ENCODE measurements around the gene SVOP. TPM values are rescaled to one million over a fixed set of nuclear protein-coding genes. Genes with fewer than 3 reads are reported as not detected.
A peak's percentile ranks its signal among the peaks of the same experiment; 100 is the strongest.

Gene SVOP
- total RNA-seq, 2 experiments from 2014 or later = not detected

GRCh38 chr12:109065853-109066193 is 45.0 kb upstream of the SVOP start:
- Histone ChIP-seq H3K9me3 (ENCODE audit: low read length) (peaks cover 16% of the 10 kb centered on the region), H3K4me2 (ENCODE audit: low read length) (no peak overlapping the region), H3K4me1 (ENCODE audit: insufficient read depth, low read length, poor library complexity, severe bottlenecking) (peaks cover 57% of the 10 kb centered on the region), H2AFZ (ENCODE audit: low read length) (no peak overlapping the region; the same call in 1 of the 2 replicates), H4K20me1 (ENCODE audit: insufficient read depth, low read length) (no peaks in the 10 kb centered on the region), H3K36me3 (ENCODE audit: insufficient read depth, low read length) (peaks cover 68% of the 10 kb centered on the region), H3K4me3 (ENCODE audit: low read depth, low read length, poor library complexity, severe bottlenecking) (no peak overlapping the region), H3K9me2 (ENCODE audit: insufficient read depth, low read length) (no peaks in the 10 kb centered on the region), H3K27ac (ENCODE audit: low read depth, low read length, poor library complexity, severe bottlenecking) (peak overlapping the region; percentile 94), H3K79me2 (ENCODE audit: insufficient read depth, low read depth, low read length) (peaks cover 5% of the 10 kb centered on the region; the same call in 1 of the 2 replicates)
- no TSS peak for BruUV-seq (replicated peaks)
- ChIA-PET POLR2A (no interaction called here), CTCF (ENCODE audit: unreplicated experiment) (no interaction called here)
- no peak for TF ChIP-seq EZH2phosphoT487 (IDR thresholded peaks at IDR 0.05; ENCODE audit: borderline replicate concordance, low read depth, low read length)
- TF ChIP-seq, protein P1, sequence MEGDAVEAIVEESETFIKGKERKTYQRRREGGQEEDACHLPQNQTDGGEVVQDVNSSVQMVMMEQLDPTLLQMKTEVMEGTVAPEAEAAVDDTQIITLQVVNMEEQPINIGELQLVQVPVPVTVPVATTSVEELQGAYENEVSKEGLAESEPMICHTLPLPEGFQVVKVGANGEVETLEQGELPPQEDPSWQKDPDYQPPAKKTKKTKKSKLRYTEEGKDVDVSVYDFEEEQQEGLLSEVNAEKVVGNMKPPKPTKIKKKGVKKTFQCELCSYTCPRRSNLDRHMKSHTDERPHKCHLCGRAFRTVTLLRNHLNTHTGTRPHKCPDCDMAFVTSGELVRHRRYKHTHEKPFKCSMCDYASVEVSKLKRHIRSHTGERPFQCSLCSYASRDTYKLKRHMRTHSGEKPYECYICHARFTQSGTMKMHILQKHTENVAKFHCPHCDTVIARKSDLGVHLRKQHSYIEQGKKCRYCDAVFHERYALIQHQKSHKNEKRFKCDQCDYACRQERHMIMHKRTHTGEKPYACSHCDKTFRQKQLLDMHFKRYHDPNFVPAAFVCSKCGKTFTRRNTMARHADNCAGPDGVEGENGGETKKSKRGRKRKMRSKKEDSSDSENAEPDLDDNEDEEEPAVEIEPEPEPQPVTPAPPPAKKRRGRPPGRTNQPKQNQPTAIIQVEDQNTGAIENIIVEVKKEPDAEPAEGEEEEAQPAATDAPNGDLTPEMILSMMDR (conservative IDR thresholded peaks at IDR 0.05; ENCODE audit: low read length) = no peak
- intact Hi-C loops (cut with micrococcal nuclease; ENCODE audit: unreplicated experiment) = no loop called here
- DNase-seq (ENCODE audit: low spot score) = no peak

DNA sequence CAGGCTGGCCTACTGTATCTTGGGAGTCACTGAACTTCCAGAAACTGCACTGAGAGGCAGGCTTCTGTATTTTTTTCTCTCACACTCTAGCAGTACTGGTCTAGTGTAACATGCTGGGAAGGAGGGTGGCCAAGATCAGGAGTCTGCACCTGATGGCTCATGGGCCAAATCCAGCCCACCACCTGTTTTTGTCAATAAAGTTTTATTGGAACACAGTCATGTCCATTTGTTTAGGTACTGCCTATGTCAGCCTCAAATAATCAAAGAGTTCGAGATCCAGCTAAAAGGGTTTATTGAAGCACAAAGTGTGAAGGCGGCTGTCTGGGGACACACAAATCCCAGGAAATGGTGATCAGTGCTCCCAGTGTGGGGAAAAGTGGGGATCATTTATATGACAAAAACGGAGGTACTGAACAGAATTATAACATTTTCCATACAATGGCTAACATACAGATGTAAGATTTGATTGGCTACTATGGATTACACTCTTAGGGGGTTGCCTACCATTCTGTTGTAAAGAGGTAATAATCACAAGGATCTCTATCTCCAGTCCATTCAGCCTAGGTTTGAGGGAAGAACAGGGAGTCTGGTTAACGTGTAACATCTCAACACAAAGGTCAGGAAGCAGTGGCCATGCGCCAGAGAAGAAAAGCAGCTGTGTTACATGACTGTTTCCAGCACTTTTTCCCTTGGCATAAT is 44.4 kb upstream of the SVOP start:
- TF ChIP-seq, protein P1 (conservative IDR thresholded peaks at IDR 0.05; ENCODE audit: low read length) = no peak
- TF ChIP-seq EZH2phosphoT487 (IDR thresholded peaks at IDR 0.05; ENCODE audit: borderline replicate concordance, low read depth, low read length) = no peak
- Histone ChIP-seq H4K20me1 (ENCODE audit: insufficient read depth, low read length) (no peaks in the 10 kb centered on the region), H3K36me3 (ENCODE audit: insufficient read depth, low read length) (peaks cover 65% of the 10 kb centered on the region), H3K79me2 (ENCODE audit: insufficient read depth, low read depth, low read length) (peaks cover 7% of the 10 kb centered on the region; the same call in 1 of the 2 replicates), H3K4me3 (ENCODE audit: low read depth, low read length, poor library complexity, severe bottlenecking) (no peak overlapping the region), H3K4me1 (ENCODE audit: insufficient read depth, low read length, poor library complexity, severe bottlenecking) (peaks cover 63% of the 10 kb centered on the region), H2AFZ (ENCODE audit: low read length) (no peak overlapping the region; the same call in 1 of the 2 replicates), H3K9me3 (ENCODE audit: low read length) (peaks cover 16% of the 10 kb centered on the region), H3K4me2 (ENCODE audit: low read length) (no peak overlapping the region), H3K9me2 (ENCODE audit: insufficient read depth, low read length) (no peaks in the 10 kb centered on the region), H3K27ac (ENCODE audit: low read depth, low read length, poor library complexity, severe bottlenecking) (peak overlapping the region; percentile 94)
- ChIA-PET CTCF (ENCODE audit: unreplicated experiment) (no interaction called here), POLR2A (interaction anchor here (1.0 to 1.3 kb wide), 2 partner anchors 12 to 20 kb away, joined by 3 to 5 read pairs; no protein-coding TSS in a partner anchor)
- no peak for DNase-seq (ENCODE audit: low spot score)
- BruUV-seq (replicated peaks) = no TSS peak
- intact Hi-C loops (cut with micrococcal nuclease; ENCODE audit: unreplicated experiment) = no loop called here

- BruUV-seq (replicated peaks) = no TSS peak
- no peaks in the 10 kb centered on the region for H3K9me2 ChIP-seq (ENCODE audit: insufficient read depth, low read length)
- H3K36me3 ChIP-seq (ENCODE audit: insufficient read depth, low read length) = peaks cover 63% of the 10 kb centered on the region
- DNase-seq (ENCODE audit: low spot score) = no peak
- H3K27ac ChIP-seq (ENCODE audit: low read depth, low read length, poor library complexity, severe bottlenecking) = peak overlapping the region; percentile 94
- H3K9me3 ChIP-seq (ENCODE audit: low read length) = peaks cover 16% of the 10 kb centered on the region
- intact Hi-C loops (cut with micrococcal nuclease; ENCODE audit: unreplicated experiment) = loop anchor here (5.0 kb wide), 1 partner anchor 502 kb away; the partner anchor contains the start of genes ISCU and SART3
- peak overlapping the region; percentile 14 for H3K4me2 ChIP-seq (ENCODE audit: low read length)
- POLR2A ChIA-PET = interaction anchor here (0.6 to 1.4 kb wide), 6 partner anchors 10 to 428 kb away, joined by 3 to 5 read pairs (median 3); no protein-coding TSS in a partner anchor
- no peak for TF ChIP-seq EZH2phosphoT487 (IDR thresholded peaks at IDR 0.05; ENCODE audit: borderline replicate concordance, low read depth, low read length)
- TF ChIP-seq, protein P1 (conservative IDR thresholded peaks at IDR 0.05; ENCODE audit: low read length) = no peak
- H3K4me1 ChIP-seq (ENCODE audit: insufficient read depth, low read length, poor library complexity, severe bottlenecking) = peaks cover 74% of the 10 kb centered on the region
- no peak overlapping the region for H3K4me3 ChIP-seq (ENCODE audit: low read depth, low read length, poor library complexity, severe bottlenecking)
- H2AFZ ChIP-seq (ENCODE audit: low read length) = no peak overlapping the region
- CTCF ChIA-PET (ENCODE audit: unreplicated experiment) = no interaction called here
- no peaks in the 10 kb centered on the region for H4K20me1 ChIP-seq (ENCODE audit: insufficient read depth, low read length)
- H3K79me2 ChIP-seq (ENCODE audit: insufficient read depth, low read depth, low read length) = peaks cover 8% of the 10 kb centered on the region; the same call in 1 of the 2 replicates
These were observed 43.3 kb upstream of the SVOP start for GRCh38 chr12:109064143-109064542.

Measured in OCI-LY7 (cell line).